Stomach (tissue), 9 donors: ENCODE data around the gene FAM229B. TPM values are rescaled to one million over a fixed set of nuclear protein-coding genes. Genes with fewer than 3 reads are reported as not detected.

Experiments
- DNase-seq, 2 donors: peaks; one replicate each; pipeline versions ENCODE4 v3.0.0 to v3.0.0-alpha.2; 2013 to 2019
- H3K27ac ChIP-seq, 5 donors: fragments of 200-600 bp in 4 of 5; sonication (generic) in 4 of 5; one replicate each; pipeline ENCODE4 v1.5.1; 2013 to 2019; ENCODE audit warnings: mild to moderate bottlenecking in 1 of 5, moderate library complexity in 1 of 5
- H3K27me3 ChIP-seq, 3 donors: fragments of 200-600 bp; sonication (generic); one replicate each; pipeline ENCODE4 v1.5.1; 2017 to 2019; ENCODE audit warnings: mixed run types in 1 of 3
- H3K36me3 ChIP-seq, 4 donors: fragments of 200-600 bp; sonication (generic); 1 replicate in 3 of 4; 2 replicates in 1 of 4; pipeline ENCODE4 v1.5.1; 2016 to 2019
- H3K4me1 ChIP-seq, 4 donors: fragments of 200-600 bp; sonication (generic); one replicate each; pipeline ENCODE4 v1.5.1; 2016 to 2019
- H3K4me3 ChIP-seq, 4 donors: fragments of 200-600 bp; sonication (generic) in 3 of 4; one replicate each; pipeline ENCODE4 v1.5.1; 2016 to 2019; ENCODE audit warnings: mild to moderate bottlenecking in 1 of 4
- H3K9me3 ChIP-seq, 4 donors: fragments of 200-600 bp; sonication (generic); one replicate each; pipeline ENCODE4 v1.5.1; 2016 to 2019
- EP300 ChIP-seq: sonication (generic); formaldehyde crosslinking; IDR thresholded peaks from one replicate; pipeline ENCODE4 v1.6.1; 2017; ENCODE audit warnings: antibody characterized with exemption
- POLR2A ChIP-seq, 4 donors: fragments of 450-650 bp; IDR thresholded peaks; one replicate each; pipeline ENCODE4 v1.6.1; 2016; ENCODE audit warnings: antibody characterized with exemption in 4 of 4, control low read depth in 2 of 4, mild to moderate bottlenecking in 1 of 4, moderate library complexity in 1 of 4
- POLR2AphosphoS5 ChIP-seq, 3 donors: sonication (generic); formaldehyde crosslinking; IDR thresholded peaks; one replicate each; pipeline ENCODE4 v1.6.1; 2016; ENCODE audit warnings: antibody characterized with exemption in 3 of 3
- WGBS, 5 donors: extraction: QIAGEN DNeasy Blood & Tissue Kit in 3 of 5; methylation state at CpG; one replicate each; pipeline versions ENCODE4 v1.1.5 to v1.1.7; 2013 to 2018; 5-methylcytosine and 5-hydroxymethylcytosine counted together
- intact Hi-C: fragments of 100-400 bp; cut with DNase I; formaldehyde crosslinking; loops from one replicate; pipeline ENCODE4 v1.15.1; 2023; ENCODE audit warnings: low total_unique reads
- polyA plus RNA-seq, 3 donors: library from polyadenylated mRNA; stranded (reverse); fragments of 200-250 nt; gene quantifications; one replicate each; pipeline ENCODE4 v1.2.3, GENCODE V29; 2013
- total RNA-seq, 5 donors: library from RNA; depleted of rRNA; stranded (reverse); fragments of >200 nt; gene quantifications; one replicate each; pipeline versions ENCODE4 v1.1.0 to v1.2.3, GENCODE V29; 2014 to 2016
- TF ChIP-seq, protein P1 (sequence below), 7 experiments: fragments of 450-650 bp in 4 of 7; fragments of 200-600 bp in 3 of 7; sonication (generic) in 3 of 7; IDR thresholded peaks; one replicate each; pipeline ENCODE4 v1.5.1; 2016 to 2019; ENCODE audit warnings: antibody characterized with exemption in 7 of 7, control low read depth in 2 of 7, mild to moderate bottlenecking in 1 of 7
- donor health status: healthy with polysubstance abuse.
- donor health status: Bipolar disorder and iron deficiency.
- donor health status: healthy.

FAM229B gene
- total and polyA plus RNA-seq, 8 donors: 8.1 to 32.4 (median 14.7) TPM; not detected in 1

DNA sequence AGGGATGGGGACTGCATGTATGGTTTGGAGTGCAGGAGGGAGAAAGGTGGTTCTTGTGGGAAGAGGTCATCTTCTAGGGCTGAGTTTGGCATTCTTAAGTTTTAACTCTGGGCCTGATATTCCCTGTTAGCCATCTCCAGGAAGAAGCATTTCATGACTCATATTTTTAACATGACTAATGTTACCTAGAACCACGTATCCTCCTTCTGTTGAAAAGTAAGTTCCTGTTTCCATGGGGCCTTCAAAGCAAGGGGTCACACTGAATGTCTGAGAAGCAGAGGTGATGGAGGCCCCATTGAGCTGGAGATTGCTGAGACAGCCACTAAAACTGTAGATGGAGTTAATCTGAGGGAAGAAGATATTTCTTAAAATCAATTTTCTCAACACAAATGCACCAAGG lies 30.2 kb downstream of the FAM229B start:
- H3K9me3 ChIP-seq: no peaks in the 10 kb centered on the region
- intact Hi-C loops: no loop called here
- WGBS, 5 donors: 63 to 80% (median 67%) methylated on average over 1 of the region's 1 CpG
- H3K36me3 ChIP-seq: peaks cover 0 to 86% (median 63%) of the 10 kb centered on the region in 4 donors
- H3K4me1 ChIP-seq: no peaks in the 10 kb centered on the region
- H3K27ac ChIP-seq: no peak overlapping the region
- DNase-seq: no peak
- H3K27me3 ChIP-seq: no peaks in the 10 kb centered on the region
- no peak for TF ChIP-seq POLR2A (IDR thresholded peaks at IDR 0.05)
- TF ChIP-seq EP300: no peak
- no peak for TF ChIP-seq POLR2AphosphoS5 (IDR thresholded peaks at IDR 0.05)
- TF ChIP-seq, protein P1, sequence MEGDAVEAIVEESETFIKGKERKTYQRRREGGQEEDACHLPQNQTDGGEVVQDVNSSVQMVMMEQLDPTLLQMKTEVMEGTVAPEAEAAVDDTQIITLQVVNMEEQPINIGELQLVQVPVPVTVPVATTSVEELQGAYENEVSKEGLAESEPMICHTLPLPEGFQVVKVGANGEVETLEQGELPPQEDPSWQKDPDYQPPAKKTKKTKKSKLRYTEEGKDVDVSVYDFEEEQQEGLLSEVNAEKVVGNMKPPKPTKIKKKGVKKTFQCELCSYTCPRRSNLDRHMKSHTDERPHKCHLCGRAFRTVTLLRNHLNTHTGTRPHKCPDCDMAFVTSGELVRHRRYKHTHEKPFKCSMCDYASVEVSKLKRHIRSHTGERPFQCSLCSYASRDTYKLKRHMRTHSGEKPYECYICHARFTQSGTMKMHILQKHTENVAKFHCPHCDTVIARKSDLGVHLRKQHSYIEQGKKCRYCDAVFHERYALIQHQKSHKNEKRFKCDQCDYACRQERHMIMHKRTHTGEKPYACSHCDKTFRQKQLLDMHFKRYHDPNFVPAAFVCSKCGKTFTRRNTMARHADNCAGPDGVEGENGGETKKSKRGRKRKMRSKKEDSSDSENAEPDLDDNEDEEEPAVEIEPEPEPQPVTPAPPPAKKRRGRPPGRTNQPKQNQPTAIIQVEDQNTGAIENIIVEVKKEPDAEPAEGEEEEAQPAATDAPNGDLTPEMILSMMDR (IDR thresholded peaks at IDR 0.05): no peak
- no peak overlapping the region for H3K4me3 ChIP-seq

DNA sequence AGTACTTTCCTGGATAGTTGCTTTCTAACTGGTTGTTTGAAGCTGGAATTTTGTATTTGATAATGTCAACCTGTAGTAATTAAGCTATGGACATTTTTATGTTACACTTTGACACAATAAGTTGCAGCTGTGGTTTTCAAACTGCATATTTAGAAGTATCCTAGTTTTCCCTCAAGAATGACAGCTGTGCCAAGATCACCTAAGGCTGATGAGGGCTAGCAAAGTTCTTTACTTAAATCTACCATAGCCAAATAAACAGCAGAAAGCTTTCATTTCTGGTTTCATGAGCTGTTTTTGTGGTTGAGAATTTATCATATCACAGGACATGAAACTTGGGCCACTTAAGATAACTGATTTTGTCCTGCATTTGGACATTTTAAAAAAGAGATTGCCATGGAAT lies 30.6 kb downstream of the FAM229B start:
- TF ChIP-seq, protein P1 (IDR thresholded peaks at IDR 0.05): no peak
- no peak for TF ChIP-seq EP300
- TF ChIP-seq POLR2AphosphoS5 (IDR thresholded peaks at IDR 0.05): no peak
- no peak for TF ChIP-seq POLR2A (IDR thresholded peaks at IDR 0.05)
- Histone ChIP-seq H3K4me1 (no peaks in the 10 kb centered on the region), H3K9me3 (no peaks in the 10 kb centered on the region), H3K36me3 (peaks cover 0 to 84% (median 60%) of the 10 kb centered on the region in 4 donors), H3K27ac (no peak overlapping the region), H3K27me3 (no peaks in the 10 kb centered on the region), H3K4me3 (no peak overlapping the region)
- DNase-seq: no peak
- intact Hi-C loops: no loop called here

DNA sequence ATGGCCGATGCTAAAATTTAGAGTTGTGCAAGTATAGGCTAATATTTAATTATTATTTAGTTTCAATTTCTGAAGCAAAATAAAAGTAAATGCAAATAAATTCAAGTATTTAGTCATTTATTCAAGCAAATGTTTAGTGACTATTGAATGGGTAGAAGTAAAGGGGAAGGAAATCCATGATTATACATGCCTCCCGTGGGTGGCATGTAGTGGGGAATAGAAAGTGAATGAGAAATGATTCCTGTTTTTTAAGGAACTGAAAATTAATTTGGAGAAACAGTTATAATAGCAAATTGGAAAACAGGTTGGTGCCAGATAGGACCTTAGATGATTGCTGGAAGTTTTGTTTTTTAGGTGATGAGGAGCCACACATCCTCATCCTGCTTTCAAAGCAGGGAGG lies 35.4 kb downstream of the FAM229B start:
- Histone ChIP-seq H3K36me3 (peaks cover 0 to 85% (median 60%) of the 10 kb centered on the region in 4 donors), H3K27ac (no peak overlapping the region), H3K4me3 (no peak overlapping the region), H3K27me3 (no peaks in the 10 kb centered on the region), H3K4me1 (no peaks in the 10 kb centered on the region), H3K9me3 (no peaks in the 10 kb centered on the region)
- intact Hi-C loops: no loop called here
- 75 to 88% (median 82%) methylated on average over 2 of the region's 2 CpGs for WGBS, 5 donors
- TF ChIP-seq, protein P1 (IDR thresholded peaks at IDR 0.05): no peak
- TF ChIP-seq POLR2AphosphoS5 (IDR thresholded peaks at IDR 0.05) (no peak), EP300 (no peak), POLR2A (IDR thresholded peaks at IDR 0.05) (no peak)
- no peak for DNase-seq

DNA sequence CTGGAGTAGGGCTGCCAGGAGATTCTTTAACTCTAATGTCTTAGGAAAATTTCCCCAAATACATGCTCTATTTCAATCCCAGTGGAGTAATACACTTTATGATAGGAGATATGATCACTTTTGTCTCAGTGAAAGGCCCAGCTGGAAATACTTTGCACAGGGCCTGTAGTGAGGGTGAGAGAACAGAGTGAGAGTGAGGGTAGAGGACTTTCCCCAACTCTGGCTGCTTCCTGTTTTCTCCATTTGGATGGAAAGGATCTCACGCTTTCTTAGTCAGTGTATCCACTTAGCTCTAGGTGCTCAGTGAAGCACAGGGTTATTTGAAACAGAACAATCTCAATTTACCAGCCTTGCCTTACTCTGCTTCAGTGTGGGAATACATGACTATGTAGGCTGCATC lies 36.6 kb downstream of the FAM229B start:
- no peak overlapping the region for H3K4me3 ChIP-seq
- intact Hi-C loops: no loop called here
- H3K27me3 ChIP-seq: no peaks in the 10 kb centered on the region
- no peak overlapping the region for H3K27ac ChIP-seq
- H3K9me3 ChIP-seq: no peaks in the 10 kb centered on the region
- 81 to 100% (median 96%) methylated on average over 1 of the region's 1 CpG for WGBS, 5 donors
- no peak for TF ChIP-seq POLR2AphosphoS5 (IDR thresholded peaks at IDR 0.05)
- TF ChIP-seq EP300: no peak
- TF ChIP-seq POLR2A (IDR thresholded peaks at IDR 0.05): no peak
- TF ChIP-seq, protein P1 (IDR thresholded peaks at IDR 0.05): no peak
- no peaks in the 10 kb centered on the region for H3K4me1 ChIP-seq
- H3K36me3 ChIP-seq: peaks cover 0 to 87% (median 60%) of the 10 kb centered on the region in 4 donors
- no peak for DNase-seq
